Middle frontal gyrus (tissue), 1 donor: ENCODE results near the gene COL25A1.
"Not testable (repeated sequence)": the region's sequence is repeated elsewhere in the genome, so short reads cannot be mapped to it uniquely, and the experiment has no call there.

Experiments used
- DNase-seq: peaks from one replicate; pipeline ENCODE4 v3.0.0-alpha.2; 2015; ENCODE audit warnings: low spot score; ENCODE audit errors: extremely low spot score

COL25A1 gene

DNA sequence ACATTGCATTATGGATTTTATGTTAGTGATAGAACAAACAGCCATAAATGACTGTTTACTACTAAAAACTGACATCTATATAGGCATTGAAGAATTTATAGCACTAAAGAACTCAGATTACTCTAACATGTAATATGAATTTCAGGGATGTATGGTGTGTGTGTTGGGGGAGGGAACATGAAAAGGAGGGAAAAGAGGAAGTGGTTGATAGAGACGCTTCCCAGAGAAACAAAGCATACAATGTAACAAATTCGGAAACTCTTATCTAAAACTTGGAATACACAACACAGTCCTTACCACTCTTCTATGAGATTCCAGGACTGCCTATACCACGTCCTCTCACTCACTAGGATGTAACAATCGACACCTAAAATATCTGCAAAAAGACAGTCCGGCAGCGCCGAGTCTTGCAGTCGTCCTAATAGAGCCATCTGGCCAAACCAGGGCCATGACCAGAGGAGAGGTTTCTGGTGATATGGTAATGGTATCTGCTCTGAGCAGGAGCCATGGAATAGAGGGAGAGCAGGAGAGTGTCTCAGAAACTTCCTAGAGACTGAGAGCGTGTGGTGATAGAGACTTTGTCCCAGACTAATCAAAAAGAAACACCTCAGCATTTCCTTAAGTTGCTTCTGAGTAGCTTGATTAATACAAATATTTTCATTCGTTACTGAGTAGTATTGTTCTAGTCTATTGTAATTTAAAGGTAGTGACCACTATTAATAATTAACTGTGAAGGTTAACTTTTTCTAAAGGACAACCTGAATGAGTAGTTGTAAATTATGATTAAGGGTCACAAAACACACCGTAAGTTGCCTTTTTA, 287.7 kb downstream of the COL25A1 start:
- no peak for DNase-seq

DNA sequence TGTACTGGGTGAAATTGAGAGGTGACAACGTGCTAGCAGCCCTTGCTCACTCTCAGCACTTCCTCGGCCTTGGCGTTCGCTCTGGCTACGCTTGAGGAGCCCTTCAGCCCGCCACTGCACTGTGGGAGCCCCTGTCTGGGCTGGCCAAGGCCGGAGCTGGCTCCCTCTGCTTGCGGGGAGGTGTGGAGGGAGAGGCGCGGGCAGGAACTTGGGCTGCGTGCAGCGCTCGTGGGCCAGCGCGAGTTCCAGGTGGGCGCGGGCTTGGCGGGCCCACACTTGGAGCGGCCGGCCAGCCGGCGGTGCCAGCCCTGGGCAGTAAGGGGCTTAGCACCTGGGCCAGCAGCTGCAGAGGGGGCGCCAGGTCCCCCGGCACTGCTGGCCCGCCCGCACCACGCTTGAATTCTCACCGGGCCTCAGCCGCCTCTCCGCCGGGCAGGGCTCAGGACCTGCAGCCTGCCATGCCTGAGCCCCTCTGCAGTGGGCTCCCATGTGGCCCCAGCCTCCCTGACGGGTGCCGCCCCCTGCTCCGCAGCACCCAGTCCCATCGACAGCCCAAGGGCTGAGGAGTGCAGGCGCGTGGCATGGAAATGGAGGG, 290.1 kb downstream of the COL25A1 start:
- DNase-seq, result no peak

DNA sequence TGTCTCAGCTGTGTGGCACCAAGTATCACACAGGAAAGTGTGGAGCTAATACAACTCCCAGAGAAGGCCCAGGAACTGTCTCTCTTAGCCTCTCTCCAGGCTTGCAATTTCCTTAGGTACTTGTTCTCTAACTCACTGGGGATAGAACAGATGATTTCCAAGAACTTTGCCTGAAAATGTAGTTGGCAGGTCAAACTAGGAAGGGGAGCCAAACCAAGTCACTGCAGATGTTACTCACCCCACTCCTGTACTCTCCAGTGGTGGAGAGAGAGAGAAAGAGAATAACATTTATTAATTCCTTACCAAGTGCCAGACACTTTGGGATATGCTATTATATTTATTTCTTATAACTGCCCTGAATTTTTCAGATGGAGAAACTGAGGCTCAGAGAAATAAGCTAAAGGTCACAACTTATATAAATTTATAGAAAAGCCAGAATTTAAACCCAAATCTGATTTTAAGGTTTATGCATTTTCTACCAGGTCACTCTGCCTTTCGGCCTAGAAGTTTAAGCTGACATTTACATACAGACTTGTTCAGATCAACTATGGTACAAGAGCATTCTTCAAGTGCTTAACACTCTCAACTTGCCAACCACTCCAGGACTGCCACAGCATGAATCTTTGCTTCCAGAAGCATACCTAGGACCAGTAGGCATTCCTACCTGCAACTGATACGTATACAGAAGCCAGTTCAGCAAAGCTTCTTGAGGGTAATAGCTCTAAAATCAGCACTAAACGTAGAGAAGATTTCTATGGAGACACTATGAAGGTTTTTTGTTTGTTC, 291.0 kb downstream of the COL25A1 start:
- no peak for DNase-seq

DNA sequence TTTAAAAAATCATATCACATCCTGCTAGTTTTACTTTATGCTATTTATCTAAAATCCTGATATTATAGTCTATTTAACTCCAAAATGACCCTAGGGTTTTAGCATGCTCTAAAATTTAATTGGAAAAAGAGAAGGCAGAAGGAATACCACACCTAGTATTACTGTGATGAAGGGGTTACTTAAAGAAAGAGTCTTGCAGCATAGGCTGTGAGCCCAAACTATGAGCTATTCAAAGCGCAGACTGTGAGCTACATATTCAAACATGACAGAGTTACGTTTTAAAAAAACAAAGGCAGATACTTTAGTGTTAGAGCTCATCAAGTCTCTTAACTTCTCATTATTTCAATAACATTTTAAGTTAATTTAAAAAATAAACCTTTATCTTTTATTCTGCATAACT, 291.9 kb downstream of the COL25A1 start:
- no peak for DNase-seq

DNA sequence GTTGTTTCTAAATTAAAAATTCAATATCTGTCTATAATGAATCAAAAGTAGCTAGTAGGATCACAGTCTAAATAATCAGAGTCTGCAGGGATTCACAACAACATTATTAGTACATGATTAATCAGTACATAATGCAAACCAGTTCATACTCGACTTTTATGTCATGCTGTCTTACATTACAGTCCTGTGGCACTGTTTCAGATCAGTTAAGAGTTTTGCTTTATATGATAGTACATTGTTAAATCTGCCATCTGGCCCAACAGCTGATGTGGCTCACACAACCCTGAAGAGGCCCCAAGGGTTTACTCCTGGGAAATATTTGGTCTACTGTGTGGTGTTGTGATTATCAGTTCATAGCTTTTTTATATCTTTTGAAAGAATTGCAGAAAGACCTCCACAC, 292.5 kb downstream of the COL25A1 start:
- no peak for DNase-seq

DNA sequence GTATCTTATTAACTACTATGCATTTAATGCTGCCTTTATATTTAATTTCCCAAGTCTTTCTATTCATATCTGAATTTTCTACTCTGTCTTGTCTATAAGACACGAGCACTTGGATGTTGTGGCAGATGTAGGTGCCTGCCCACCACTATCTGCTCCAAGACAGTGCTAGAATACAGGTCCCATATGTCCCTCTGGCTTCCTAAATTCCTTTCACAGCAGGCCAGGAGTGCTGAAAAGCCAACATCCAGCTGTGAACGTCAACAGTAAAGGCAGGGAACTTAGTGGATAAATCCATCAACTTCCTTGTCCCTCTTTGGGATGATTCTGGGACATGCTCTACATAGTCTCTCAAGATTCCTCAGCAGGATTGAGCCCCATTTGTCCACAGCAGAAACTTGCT, 294.5 kb downstream of the COL25A1 start:
- no peak for DNase-seq

DNA sequence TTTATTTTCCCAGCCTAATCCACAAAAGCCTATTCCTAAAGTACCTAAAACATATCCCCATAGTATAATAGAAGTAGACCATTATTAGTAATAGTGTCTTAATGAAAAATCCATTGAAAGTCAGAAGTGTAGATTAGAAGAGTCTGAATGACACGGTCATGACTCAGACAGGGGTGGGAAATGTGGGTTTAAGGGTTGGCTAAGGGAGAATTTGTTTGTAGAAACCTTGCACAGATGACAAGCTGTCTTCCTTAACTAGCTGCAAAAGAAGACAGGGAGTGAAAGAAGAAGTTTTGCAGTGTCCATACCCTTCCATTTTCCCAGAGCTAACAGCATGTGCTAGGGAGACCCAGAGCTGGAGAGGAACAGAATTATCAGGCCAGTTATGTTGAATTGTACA, 296.9 kb downstream of the COL25A1 start:
- no peak for DNase-seq

DNA sequence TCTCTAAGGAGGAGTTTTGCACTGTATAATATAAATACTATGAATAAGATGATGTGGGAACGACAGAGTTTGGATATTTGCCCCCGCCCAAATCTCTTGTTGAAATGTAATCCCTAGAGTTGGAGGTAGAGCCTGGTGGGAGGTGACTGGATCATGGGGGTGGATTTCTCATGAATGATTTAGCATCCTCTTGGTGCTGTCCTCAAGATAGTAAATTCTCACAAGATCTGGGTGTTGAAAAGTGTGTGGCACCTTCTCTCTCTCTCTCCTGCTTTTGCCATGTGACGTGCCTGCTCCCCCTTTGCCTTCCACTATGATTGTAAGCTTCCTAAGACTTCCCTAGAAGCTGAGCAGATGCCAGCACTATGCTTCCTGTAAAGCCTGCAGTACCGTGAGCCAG, 298.0 kb downstream of the COL25A1 start:
- no peak for DNase-seq

DNA sequence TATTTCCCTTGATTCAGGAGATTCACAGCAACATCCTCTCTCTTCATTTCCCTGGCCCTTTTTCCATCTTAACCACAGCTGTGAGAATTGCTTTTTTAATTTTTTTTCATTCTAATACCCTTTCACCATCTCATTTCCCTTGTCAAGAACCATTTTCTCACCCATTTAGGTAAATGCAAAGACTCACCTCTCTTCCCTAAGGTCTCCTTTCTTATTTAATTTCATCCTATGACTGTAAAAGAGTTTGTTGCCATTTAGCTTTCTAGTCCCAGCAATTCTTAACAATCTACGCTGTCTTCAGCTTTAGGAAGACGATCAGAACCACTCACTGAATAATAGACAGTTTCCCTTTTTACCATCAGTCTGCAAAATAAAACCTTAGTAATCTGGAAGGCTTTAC, 298.5 kb downstream of the COL25A1 start:
- DNase-seq, result no peak

DNA sequence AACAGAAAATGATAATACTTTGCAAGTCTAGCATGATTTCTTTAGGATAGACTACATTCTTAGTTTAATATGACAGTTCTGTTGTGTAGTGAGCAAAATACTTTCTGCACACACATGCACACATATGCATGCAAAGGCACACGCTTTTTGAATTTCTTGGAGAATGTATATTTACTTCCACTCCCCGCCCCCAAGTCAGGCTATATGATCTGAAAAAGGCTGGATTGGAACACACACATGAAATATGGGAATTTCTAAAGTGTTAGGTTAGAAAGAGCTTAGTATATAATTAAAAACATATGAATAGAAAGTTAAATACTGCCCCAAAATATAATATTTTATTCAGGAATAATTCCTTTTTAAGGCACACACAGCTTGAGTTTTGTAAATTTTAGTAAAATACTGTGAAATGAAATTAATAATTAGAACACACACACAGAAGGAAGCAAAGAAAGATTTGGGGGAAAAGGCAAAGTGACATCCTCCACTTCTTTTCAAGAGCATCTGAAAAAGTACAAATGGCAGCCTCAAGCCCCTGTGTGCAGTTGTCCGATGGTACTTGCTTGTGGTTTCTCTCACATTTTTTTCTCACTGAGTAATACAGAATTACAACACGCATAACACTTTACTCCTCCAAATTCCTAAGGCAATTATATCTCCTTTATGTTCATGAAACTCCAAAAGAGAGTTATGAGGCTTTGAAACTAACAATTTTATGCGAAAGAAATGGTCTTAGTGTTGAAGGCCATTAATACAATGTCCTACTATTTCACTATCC, 310.7 kb downstream of the COL25A1 start:
- no peak for DNase-seq

DNA sequence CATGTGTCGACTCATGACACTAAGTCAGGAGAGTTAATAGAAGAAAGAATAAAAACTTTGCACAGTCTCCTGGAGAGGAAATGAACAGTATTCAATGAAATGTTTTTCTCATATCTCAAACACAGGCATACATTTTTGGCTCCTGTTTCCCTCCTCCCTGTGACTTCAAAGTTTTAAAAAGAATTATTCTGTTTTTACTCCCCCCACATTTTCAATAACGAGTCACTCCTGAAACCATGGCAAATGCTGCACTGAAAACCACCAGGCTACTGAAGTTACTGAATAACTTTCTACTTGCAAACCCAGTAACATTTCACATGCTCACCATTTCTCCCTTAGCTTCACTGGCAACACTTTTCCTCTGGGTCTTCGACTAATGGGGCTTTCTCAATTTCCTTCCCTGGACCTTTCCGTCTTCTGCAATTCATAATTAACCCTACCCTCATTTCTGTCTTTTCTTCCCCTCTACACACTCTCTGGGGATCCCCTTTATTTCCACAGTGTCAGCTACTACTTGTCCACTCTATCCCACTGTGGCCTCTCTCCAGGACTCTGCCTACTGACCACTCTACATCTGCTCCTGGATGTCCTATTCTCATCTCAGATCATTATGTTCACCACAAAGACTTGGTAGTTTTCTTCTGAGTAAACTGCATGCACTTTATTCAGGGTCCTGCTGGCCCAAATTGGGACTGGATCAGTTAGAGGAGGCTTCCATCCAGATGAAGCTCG, 313.8 kb downstream of the COL25A1 start:
- DNase-seq, result no peak

DNA sequence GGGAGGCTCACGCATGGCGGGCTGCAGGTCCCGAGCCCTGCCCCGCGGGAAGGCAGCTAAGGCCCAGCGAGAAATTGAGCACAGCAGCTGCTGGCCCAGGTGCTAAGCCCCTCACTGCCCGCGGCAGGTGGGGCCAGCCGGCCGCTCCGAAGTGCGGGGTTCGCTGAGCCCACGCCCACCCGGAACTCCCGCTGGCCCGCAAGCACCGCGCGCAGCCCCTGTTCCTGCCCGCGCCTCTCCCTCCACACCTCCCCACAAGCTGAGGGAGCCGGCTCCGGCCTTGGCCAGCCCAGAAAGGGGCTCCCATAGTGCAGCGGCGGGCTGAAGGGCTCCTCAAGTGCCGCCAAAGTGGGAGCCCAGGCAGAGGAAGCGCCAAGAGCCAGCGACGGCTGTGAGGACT, 318.0 kb downstream of the COL25A1 start:
- not testable (repeated sequence) for DNase-seq

DNA sequence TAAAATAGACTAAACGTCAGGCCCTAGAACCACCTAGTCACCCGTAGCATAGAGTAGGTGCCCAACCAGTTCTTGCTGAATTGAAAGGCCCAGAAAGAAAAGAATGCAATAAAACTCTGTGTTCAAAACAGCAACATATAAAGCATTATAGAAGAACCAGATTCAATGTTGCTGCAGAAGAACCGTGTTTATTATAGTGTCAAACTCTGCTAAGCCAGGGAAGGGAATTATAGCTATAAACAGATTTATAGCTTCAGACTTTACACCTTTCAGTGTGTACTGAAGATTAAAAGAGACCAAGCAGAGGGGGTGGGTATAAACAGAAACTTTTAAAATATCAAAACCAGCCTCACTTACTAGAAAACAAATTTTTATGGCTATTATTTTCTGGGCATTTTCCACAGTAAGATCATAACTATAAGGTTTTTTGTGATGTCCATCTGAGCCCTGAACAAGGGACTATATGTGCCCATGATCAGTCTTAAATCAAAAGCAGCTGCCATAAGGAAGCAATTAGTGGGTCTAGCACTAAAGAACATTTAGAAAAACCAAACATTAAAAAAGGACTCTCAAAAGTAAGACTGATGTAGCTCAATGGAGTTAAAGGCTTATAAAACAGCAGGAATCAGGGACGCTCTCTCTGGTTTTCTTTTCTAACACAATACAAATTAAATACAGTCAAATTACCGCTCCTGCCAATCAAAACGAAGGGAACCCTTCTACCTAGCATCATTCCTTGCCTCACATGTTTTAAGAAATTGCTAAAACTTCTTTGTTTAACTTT, 319.9 kb downstream of the COL25A1 start:
- DNase-seq, result no peak

DNA sequence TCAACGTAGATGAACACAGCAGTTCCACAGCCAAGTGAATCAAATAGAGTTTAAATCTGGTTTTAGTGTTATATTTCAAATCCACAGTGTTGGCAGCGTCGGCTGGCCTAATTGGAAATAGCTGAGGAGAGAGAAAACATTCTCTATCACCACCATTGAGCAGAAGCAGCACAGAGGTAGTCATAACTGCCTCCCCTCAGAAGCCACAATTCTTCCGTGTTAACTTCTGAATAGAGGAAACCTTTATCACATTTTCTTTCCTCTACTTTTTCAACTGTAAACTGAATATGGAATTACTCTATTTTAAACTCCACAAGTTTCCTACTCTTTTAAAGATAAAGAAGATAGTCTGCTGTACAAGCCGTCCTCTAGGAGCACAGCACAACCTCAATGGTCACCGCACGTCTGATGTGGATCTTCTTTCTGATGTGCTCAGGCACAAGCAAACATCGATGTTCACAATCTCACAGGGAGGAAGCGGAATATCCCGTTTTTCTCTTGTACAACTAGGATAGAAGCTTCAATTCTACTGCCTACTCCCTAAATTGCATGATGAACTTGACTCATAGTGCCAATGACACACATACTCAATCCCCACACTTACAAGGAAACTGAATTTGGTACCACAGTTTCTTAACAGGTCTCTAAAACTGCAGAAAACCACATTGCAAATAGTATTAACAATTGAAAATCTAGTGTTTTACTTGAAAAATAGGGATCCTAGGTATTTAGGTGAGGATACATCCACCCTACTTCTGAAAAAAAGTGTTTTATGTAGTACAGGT, 321.8 kb downstream of the COL25A1 start:
- no peak for DNase-seq

DNA sequence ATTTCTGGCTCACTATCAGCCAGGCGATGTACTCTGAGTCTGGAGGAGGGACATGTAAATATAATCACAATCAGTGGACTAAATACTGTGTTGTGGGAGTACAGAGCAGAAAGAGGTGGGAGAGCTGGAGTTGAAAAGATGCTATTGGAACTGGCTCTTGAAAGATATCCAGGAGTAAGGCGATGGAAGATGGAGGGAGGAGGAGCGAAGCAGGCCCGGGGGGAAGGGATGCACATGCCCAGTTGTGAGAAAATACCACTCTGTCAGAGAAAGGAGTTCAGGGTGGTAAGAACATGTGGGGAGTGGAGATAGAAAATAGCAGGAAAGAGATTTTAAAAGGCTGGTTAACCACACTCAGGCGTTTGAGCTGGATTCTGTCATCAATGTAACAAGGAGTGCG, 322.7 kb downstream of the COL25A1 start:
- no peak for DNase-seq

DNA sequence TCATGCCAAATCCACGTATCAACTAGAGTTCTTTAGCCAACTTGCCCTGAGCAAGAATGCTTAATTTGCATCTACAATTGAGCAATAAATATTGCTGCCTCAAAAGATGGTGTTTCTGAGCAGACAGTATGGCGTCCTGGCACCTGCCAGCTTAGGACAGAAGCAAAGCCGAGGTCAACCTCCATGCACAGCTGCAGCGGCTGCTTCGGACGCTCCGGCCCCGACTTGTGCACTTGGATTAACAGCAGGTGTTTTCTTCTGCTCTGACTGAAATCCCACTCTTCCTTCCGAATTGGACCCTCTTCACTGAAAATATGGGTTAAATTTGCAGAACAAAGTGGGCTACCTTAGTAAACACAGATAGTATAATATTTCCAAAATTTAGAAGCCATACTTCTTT, 324.4 kb downstream of the COL25A1 start:
- DNase-seq, result no peak

DNA sequence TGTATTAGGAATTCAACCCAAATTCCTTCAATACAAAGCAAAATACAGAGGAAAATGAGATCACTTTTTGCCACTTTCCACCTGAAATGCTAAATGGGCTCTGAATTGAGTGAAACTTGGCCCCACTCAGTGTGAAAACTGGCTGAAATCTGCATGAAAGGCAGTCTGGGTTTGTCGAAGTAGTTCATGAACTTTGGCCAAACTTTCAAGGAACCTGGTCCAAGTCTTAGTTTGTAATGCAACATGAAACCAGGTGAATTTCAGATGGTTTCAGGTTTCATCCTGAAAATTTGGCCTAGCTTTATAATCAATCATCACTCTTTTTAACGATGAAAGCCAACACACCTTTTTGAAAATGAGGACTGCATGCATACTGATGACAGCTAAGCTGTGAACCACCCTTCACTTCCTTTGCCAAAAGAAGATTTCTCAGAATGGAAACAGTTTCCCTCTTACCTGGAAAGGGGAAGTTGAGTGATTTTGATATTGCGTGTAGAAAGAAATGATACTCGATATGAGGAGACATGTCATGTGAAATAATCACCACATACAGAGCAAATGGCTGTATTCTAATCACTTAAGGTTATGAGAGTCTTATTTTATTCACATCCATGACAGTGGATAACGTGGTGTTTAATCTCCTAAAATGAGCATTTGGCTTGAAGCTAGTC, 329.7 kb downstream of the COL25A1 start:
- no peak for DNase-seq

DNA sequence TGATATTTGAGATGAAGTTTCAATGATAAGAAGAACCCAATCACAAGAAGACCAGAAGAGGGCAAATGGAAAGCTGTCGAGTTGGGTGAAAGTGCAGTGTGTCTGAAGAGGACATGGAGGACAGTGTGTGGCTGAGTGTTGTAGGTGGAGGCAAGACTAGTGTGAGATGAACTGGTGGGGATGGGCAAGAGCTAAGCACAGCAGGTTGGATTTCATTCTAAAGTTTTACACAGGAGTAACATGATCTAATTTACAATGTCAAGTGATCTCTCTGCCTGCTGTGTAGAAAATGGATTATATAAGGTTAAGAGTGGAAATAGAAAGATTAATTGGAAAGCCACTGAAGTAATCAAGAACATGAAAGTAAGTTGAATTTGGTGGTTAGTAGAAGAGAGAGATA, 331.0 kb downstream of the COL25A1 start:
- DNase-seq, result no peak
